ENCODE measurements around the gene DTNB.

- TF ChIP-seq CTCF (IDR thresholded peaks at IDR 0.05) (no peak), POLR2A (IDR thresholded peaks at IDR 0.05) (no peak)
Observed at GRCh38 chr2:25497229-25497917, 176.0 kb downstream of the DTNB start.
